Measurements from ENCODE around the gene C8B.

The C8B gene

DNA sequence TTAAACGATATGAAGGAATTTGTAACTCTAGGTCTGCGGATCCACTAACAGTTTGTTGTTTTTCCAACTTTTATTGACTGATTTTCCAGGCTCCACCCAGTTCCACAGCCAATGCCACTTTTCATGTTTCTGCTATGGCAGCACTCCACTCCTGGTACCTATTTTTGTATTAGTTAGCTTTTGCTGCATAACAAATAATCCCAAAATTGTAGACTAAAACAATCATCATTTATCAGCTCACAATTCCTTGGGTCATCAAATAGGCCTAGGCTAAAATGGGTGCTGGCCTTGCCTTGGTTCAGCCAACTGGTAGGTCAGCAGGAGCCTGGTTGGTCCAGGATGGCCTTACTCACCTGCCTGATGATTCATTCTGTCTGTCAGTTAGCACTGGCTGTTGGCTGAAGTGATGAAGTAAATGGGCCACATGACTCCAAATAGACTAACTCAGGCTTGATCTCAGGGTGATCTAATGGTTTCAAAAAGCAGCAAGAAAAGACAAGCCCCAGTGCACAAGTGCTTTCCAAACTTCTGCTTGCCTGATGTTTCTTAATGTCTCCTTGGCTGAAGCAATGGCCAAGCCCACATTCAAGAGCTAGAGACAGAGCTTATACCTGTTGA, 3.2 kb upstream of the C8B start:
- DNase-seq: no peak

DNA sequence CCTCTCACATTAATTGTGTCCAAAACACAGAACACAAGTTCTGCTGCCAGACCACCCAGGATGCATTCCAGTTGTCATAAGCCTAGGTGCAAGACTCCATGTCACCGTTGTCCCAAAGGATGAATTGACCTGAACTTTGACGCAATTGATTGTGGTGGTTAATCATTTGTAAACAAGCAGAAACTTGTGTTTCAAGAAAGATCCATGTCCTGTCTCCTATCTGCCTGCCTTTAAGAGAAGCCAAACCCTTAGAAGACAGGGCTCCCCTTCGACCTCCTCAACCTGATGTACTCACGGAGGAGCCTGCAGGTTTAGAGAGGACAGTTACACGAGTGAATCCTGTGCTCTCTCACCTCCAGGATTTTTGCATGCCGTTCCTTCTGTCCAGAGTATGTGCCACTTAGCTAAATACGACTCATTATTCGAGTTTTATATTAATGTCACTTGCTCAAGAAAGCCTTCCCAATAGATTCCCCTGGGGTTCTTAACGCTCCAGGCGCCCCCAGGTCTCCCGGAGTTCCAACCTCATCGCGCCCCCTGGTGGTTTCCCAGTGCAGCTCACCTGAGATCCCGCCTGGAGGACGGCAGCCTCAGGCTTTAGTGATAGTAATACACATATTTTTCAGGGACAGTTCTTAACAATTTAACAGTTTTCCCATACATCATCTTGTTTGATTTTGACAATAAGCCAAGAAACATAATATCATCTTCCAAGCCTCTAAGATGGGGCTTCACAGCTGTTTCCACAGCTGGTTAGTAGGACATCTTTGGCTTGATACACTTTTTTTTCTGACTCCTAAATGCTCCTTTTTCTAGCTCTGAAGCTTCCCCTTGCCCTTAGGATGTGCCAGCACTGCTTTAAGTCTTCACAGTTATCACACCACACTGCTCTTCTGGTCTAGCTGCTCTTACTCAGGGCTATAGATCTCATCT, 2.4 kb upstream of the C8B start:
- DNase-seq: no peak

DNA sequence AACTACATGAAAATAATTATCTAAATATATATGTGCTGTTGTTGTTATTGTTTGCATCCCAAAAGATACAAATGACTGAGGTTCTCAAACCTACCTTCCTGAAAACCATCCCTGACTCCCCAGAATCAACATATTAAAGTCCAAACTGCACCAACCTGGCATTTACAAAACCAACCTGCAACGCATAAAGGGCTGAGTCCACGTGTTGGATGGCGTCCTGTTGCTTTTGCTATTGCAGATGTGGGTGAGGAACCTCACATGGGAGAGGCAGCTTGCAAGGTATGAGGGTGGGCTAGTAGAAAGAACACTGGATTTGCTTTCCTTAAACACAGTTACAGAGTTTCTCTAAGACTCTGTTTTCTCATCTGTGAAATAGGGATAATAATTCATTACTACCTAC, 1.5 kb upstream of the C8B start:
- no peak for DNase-seq

DNA sequence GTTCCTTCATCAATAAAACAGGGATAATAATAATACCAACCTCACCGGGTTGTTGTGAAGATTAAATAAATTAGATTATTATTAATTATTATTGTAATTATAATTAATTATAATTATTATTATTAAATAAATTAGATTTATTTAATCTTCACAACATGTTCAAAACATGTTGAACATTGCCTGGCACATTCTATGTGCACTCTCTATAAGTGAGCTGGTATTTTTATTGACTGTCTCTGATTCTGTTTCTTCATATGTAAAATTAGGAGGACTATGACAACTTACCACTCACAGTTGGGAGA, 834 bp upstream of the C8B start:
- no peak for DNase-seq

DNA sequence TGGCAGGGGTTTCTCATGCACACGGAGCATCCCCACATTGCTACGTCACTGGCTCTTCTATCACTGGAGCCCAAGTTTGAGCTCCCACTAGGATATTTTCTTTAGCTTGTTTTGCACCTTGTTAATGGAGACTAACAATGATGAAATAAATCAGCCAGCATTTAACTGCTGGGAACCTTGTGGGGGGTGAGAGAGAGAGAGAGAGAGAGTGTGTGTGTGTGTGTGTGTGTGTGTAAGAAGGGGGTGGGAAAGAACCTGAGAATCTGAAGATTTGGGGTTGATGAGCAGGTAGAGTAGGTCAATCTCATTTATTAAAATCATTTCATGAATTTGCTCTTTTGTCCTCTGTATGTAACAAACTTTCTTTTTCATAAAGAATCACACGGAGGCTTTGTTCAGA, 624 bp downstream of the C8B start:
- DNase-seq: no peak

DNA sequence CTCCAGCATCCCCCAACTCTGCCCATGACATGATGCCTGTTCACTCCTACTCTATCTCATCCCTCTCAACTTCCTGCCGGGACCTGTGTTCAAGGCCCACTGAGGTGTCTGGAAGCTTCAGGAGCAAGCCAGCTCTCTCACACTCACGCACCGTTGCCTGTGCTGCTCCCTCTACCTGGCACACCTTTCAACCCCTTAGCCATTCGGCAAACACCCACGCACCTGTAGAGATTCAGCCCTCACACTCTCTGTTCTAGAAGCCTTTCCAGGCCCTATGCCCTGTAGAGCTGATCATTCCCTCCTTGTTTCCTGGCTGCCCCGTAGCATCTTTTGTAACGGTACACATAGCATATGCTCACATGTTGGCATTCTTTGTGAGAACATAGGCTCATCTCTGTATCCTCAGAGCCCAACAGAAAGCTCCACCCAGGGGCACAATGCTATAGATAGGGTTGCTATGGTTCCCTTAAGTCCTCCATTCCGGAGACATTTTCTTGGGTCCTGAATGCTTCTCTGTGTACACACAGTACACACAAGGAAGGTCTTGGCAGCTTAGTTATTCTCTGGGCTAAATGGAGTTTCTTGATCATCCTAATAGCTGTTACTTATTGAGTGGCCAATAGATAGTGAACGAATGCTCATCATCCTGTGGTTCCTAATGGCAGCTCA, 1.3 kb downstream of the C8B start:
- no peak for DNase-seq

DNA sequence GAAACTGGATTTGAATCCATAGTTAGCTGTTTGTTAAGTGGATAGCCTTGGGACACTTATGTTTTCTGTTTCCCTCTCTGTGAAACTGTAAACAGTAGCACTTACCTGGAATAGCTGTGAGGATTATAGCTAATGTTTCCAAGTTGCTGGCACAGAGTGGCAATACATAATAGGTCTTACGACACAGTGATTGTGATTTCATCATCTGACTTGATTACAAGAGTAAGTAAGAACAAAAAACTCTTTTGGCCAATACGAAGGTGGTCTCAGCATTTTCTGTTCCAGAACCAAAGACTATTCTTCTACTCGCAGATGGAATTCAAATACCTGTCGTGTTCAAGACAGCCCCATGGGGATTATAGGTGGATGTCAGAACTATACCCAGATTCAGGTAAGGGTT, 2.1 kb downstream of the C8B start:
- DNase-seq: no peak

DNA sequence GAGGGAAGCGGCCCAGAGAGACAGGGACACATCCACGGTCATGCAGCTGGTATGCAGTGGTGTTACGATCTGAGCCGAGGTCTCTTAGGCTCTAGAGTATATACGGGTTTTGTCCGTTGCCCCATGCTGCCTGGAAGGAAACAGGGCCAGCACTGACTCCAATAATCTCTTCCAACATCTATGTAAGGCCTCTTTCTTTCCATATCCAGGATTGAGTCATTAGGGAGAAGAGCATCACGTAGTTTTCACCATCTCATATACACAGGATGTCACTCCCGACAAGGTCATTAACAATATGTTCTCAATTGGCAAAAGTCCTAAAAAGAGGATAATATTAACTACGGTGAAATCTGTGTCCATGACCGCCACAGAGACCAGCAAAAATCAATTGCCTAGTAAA, 4.4 kb downstream of the C8B start:
- no peak for DNase-seq

DNA sequence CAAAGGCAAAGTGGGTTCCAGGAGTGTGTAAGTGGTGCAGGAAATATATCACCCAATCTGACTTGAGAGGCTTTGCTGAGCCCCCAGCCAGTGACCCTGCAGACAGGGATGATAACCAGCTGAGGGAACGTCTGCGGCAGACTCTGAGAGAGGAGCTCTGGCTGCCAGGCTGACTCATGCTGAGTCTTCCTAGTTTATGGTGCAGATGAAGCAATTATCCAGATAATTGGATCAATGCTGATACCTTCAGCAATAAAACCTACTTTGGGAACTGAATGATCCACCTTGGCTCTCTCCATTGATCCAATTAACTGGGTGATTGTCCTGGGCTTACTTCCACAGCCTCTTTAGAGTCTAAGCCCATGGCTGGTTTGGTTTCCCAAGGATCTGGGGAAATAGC, 7.3 kb downstream of the C8B start:
- DNase-seq: peak; percentile 19

DNA sequence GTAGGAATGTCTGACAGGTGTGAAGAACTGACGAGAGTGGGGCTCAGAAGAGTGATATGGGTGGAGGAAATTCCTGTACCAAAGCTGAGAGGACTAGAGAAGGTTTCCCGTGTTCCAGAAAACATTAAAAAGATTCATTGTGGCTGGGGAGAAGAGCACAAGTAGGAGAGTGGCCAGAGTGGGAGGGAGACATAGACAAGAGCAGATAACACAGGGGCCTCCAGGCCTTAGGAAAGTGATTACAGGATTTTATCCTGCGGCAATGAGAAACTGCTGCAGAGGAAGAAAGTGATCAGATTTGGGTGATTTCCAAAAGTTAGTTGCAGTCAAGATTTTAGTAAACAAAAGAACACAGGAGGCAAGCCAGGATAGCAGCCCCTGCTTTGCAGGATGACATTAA, 7.9 kb downstream of the C8B start:
- no peak for DNase-seq

DNA sequence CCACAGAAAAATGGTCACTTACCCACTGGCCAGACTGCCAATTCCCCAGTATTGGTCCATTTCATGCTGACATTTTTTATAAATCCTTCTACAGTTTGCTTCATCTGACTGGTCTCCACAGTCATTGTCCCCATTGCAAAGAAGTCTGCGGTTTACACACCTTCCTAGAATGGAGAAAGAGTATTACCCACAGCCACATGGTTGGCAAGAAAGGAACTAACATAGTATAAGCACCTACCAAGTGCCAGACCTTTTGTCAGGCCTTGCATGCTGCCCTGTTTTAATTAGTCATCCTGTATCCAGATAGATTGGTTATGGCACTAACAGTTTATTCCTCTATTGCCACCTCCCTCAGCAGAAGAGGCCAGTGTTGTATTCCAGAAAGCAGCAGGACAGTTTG, 11.2 kb downstream of the C8B start:
- DNase-seq: no peak

DNA sequence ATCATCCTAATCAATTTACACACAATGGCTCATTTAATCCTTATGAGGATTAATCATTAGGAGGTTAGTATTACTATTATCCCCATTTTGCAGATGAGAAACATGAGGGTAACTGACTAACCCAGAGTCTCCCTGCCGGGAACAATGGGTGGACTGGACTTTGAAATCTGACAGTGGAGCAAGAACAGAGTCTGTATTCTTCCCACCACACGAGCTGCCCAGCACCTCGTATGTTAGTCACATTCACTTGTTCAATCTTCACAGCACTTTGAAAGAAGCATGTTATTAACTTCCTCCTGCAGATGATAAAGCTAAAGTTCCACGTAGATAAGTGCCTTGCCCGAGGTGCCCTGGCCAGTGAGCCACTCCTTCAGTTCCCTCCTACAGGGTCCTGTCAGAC, 12.4 kb downstream of the C8B start:
- no peak for DNase-seq

DNA sequence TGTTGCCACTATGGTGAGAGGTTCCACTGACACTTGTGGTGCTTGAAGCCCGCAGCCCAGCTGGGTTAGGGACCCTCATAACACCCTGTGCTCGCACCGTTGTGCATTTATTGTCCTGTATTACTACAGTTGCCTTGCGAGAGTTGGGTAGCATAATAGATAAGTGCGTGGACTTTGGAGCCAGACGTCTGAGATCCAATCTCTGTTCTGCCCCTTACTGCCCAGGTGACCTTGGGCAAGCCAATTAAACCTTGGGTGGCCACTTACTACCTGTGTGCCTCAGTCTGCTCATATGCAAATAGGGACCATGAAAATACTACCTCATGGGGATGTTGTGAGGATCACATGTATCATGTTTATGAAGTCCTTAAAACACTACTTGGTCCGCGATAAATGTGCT, 13.3 kb downstream of the C8B start:
- DNase-seq: no peak

DNA sequence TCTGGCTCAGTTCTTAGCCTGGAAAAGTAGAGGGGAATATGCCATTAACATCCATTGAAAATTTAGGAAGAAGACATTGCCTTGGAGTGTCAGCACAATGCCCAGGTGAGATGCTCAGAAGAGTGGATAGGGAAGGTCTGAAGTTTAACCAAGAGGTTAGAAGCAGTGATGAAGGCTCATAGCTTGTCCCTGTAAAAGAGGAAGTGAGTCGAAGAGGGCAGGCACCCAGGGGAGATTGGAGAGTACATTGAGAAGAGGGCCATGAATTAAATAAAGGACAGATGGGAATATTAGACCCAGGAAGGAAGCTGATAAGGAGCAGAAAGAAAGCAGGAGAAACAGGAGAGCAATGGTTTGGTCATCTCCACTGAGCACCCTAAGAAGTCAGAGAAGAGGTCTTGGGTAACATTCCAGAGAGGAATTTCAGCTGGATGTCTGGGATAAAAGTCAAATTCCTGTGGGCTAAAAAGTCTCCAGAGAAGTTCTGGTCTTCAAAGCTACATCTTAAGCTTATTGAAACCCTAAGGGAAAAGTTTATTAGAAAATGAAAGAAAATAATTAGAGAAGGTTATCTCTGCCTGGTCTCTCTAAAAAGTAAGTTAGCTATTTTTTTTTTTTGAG, 17.3 kb downstream of the C8B start:
- no peak for DNase-seq

DNA sequence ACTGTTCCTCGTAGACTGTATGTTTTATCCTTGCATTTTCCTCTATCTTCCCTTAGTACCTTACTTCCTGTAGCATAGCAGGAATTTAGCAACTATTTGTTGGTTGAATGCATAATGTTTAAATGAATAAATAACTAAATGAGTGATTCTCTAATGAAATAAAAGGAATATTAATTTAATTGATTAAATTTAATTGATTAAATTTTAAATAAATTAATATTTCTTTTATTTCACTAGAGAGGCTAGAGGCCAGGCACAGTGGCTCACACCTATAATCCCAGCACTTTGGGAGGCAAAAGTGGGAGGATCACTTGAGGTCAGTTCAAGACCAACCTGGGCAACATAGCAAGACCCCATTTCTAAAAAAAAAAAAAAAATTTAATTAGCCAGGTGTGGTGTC, 25.8 kb downstream of the C8B start:
- DNase-seq: no peak

DNA sequence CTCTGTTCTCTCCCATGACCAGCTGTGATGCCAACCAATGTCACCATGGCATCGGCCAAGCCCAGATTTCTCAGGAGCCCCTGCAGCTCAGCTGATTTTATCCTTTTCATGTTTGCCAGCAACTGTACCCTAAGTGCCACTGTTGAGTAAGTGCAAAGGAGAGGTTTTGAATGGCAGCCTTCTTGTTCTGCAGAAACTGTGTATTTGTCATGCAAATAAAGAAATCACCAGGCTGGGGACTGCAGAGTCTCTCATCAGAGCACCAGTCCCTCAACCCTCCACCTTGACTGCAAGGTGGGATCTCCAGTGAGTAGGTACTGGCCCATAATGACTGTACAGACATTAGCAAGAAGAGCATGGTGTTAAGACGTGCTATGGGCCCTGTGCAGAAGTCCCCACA, 26.6 kb downstream of the C8B start:
- DNase-seq: no peak

DNA sequence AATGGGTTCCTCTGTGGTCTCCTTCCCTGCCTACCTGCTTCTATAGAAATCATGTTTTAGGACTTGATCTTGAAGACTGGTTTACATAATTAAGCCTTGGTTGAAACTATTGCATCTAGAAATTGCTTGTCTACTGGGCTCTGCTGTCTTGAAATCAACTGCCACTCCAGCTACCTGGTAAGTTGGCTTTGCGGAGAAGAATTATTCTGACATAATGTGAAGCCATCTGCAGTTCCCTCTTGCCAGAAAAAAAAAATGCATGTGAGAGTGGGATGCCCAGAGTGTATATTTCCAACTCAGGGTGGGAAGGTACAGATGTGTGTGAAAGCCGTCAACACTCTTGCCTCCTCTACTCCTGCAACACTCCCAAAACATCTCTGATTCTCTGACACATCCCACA, 27.2 kb downstream of the C8B start:
- no peak for DNase-seq

DNA sequence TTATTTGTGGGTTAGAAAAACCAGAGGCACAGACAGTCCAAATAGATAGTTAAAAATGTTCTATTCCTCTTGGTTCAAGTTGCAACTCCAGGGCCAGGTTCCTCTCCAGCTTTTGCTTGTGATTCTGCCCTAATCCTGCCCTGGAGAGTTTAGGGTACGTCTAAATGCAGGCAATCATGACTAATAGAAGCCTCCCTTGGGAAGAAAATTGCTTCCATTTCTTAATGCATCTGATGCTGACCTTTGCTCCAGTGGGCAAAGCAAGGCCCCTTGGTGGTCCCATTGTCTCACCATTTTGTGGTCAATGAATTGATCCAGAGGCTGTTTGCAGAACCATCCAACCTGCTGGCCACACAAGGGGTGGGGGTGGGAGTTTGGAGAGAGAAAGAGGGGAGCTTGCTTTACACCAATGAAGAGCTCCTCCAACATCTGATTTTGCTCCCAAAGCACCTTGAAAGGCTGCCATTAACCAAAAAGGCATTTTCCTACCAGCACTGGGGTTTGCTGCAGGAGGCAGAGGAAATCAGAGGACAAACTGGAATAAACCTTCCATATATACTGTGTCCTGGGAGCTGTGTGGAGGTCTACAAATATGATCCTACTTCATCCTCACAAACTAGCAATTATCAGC, 31.3 kb downstream of the C8B start:
- DNase-seq: peak; percentile 88

DNA sequence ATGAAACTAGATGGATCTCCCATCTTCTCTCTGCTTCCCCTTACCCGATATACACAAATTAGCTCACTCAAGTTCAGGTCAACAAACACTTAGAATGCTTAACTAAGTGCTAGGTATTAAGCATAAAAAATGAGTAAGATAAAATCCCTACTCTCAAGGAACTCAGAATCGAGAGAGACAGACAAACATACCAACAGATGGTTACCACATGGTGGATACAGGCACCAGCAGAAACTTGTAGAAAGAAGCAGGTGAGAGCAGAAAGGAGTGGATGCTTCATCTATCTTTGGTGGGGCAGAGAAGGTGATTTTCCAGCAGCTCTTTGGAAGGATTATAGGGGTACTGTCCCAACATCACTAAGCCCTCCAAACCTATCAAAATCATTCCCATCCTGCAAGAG, 32.2 kb downstream of the C8B start:
- no peak for DNase-seq

DNA sequence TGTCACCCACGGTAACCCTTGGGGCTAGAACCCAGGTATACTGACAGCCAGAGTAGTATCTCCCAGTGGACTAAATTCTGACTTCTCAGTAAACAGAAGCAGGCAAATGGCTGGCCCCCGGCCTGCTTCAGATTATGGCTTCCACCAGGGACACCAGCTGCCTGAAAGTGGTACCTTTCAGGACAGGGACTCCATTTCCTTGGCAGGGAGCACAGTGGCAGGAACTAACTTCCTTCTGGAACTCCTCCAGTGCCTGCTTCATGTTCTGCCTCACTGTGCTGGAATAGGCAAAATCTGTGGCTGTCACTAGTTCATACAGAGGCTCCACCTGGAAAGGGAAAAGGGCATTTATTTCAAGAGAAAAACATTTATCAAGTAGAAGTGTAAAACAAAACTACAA, 32.7 kb downstream of the C8B start:
- DNase-seq: no peak

DNA sequence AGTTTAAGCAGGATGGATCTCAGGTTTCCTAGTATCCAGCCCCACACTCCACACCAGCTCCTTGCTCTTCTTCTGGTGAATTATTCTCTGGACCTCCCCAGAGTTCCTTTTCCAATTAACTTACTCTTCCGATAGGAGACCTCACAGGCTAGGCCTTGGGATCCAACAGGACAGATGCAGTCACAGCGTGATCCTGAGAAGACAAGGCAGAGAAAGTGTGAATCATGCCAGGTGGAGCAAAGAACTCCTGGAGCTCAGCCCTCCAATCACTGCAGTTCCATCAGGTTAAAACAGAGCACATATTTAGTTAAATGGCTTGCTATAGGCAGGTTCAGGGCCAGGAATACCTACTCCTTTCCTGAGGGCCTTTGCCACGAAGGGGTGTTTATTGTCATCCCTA, 34.1 kb downstream of the C8B start:
- DNase-seq: no peak

DNA sequence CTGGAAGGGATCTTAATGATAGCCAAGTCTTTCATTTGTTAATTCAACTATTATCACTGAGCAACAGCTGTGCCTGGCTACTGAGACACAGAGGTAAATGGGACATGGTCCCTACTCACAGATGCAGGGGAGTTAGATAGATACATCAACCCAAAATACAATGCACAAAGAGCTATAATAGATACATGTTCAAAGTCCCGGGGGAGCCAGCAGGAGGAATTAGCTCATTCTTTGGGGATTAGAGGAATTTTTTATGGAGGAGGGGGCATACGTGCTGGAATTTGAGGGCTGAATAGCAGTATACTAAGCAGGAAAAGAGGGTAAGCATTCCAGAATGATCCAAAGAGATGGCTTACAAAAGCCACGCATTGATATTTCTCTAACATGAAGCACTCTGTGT, 34.6 kb downstream of the C8B start:
- DNase-seq: no peak

DNA sequence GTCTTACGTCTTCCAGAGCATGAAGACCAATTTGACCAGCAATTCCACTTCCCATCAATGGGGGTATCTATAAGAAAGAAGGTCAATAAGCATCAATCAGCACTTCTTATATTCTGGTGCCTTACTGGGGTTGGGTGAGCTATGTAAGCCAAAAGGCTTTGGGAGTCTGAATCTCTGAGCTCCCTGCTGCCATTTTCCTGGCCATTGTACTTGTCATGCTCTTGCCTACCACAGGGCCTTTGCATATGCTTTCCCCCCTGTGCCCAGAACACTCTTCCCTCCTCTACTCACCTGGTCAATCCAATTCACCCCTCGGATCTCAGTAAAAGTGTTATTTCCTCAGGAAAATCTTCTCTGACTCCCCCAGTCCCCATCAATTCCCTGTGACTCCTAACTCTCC, 36.3 kb downstream of the C8B start:
- no peak for DNase-seq

DNA sequence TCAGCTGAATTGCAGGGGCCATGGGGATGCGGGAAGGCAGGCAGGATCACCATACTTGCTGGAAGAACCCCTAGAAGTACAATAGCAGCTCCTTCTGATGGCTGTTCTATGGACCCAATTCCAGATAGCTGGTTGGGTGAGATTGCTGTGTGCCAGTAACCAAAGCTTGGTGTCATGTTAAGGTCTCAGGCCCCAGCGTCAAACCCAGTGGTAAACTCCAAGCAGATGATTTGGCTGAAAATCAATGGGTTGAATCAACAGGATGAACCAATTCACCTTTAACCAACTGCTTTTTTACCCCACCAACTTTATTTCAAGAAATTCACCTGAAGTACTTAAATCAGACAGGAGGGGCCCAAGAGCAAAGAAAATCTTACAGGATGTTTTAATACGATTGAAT, 37.8 kb downstream of the C8B start:
- DNase-seq: no peak

Data from NCI-H2227 treated with DMSO at 0.1 percent for 48 hours (cell line).